VCaP (cell line): Measurements from ENCODE around the gene CHD9NB.
"Not testable (repeated sequence)": the region's sequence is repeated elsewhere in the genome, so short reads cannot be mapped to it uniquely, and the experiment has no call there.

Source experiments
- H3K27ac ChIP-seq: fragments of 450-650 bp; 2 replicates; pipeline ENCODE4 v1.5.1; 2017
- TF ChIP-seq, protein P1 (sequence below): fragments of 450-650 bp; conservative IDR thresholded peaks from 2 replicates; pipeline ENCODE4 v1.5.1; 2017; ENCODE audit warnings: mild to moderate bottlenecking, moderate library complexity

The CHD9NB gene

DNA sequence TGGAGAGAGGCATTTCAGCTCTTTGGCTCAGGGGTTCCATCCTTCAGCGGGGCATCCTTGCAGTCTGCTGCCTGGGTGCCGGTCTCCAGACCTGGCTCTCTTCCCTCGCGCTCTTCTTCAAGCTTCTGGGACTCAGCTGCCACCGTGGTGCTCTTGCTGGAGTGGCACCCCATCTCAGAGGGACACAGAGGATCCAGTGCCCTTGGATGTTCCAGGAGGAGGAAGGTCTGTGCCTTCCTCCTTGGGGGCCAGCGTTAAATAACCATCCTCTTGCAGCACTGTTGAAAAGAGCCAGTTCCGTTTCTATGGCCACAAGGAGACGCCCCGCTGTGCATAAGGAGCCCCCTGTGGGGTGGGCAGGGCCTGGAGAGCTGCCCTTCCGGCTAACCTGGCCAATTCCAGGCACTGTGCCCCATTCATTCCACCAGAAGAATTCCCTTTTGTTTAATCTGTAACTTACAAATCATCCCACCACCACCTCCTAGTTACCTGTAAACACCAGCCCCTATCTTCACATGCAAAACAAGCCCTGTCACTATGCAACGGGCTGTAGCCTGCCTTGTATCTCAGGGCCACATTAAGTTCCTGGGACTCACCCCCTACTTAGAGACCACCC, 8.6 kb downstream of the CHD9NB start:
- TF ChIP-seq, protein P1, sequence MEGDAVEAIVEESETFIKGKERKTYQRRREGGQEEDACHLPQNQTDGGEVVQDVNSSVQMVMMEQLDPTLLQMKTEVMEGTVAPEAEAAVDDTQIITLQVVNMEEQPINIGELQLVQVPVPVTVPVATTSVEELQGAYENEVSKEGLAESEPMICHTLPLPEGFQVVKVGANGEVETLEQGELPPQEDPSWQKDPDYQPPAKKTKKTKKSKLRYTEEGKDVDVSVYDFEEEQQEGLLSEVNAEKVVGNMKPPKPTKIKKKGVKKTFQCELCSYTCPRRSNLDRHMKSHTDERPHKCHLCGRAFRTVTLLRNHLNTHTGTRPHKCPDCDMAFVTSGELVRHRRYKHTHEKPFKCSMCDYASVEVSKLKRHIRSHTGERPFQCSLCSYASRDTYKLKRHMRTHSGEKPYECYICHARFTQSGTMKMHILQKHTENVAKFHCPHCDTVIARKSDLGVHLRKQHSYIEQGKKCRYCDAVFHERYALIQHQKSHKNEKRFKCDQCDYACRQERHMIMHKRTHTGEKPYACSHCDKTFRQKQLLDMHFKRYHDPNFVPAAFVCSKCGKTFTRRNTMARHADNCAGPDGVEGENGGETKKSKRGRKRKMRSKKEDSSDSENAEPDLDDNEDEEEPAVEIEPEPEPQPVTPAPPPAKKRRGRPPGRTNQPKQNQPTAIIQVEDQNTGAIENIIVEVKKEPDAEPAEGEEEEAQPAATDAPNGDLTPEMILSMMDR = no peak
- H3K27ac ChIP-seq = peak overlapping the region; percentile 72; the same call in 1 of the 2 replicates

DNA sequence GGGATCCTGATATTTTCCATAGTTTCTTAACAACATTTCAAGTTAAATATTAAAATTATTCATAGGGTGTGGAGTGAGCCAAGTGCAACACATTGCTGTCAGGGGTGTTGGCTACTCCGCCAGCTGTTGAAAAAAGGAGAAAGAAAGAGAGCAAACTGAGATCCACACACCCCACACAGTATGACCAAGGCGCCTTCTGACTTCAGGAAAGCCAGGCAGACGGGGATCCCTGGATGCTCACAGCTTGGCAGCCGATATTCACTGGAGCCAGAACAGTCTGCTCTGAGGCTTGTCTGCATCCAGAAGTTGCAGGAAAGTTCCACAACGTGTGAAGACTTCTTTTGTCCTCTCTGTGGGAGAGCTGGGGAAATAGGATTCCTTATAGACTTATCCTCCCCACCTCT, 9.3 kb downstream of the CHD9NB start:
- no peak overlapping the region for H3K27ac ChIP-seq
- TF ChIP-seq, protein P1 = no peak

DNA sequence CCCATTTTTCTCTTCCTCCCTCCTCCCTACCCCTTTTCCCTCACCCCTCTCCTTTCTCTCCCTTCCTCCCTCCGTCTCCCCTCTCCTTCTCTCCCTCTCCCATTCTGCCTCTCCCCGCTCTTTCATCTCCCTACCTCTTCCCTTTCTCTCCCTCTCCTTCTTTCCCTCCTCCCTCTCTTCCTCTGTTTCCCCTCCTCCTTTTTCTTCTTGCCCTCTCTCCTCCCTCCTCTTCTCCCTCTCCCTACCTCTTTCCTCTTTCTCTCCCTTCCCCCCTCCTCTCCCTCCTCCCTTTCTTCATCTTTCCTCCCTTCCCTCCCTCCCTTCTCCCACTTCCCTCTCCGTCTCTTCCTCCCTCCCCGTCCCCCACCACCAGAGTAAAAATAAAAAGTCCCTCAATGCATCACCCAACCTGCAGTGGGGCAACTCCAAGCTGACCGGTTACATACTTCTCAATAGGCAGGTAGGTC, 10.4 kb downstream of the CHD9NB start:
- peak overlapping the region; percentile 60 for H3K27ac ChIP-seq
- TF ChIP-seq, protein P1 = no peak

DNA sequence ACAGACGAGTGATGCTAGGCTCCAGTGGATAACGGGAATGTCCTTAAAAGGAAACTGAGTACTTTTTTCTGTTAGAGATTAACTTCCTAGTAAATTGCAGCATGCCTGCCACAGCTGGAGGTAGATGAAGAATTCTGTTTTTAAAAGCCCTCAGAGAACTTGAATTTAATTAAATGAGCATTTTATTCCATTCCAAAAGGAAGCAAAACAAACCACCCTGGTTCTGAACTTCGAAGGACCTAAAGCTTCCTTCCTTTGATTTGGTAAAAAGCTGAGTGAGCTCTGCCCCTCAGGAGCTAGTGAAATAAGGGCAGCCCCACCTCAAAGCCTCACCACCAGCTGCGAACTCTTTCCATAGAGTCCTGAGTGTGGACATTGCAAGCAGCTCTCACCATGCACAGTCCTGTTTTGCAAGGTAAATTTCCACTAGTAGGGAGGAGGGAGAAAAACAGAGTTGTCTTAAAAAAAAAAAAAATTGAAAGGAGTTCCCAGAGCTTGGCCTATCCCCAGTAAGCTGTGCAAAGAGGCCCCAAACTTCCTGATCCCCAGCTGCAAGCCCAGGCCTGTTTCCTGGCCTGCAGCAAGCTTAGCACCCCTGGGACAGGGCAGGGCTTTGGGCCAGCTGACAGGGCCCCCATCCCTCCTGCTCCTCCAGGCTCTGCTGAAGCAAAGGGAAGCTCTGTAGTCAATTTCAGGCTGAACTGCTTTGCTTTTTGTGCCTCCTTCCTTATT, 11.2 kb downstream of the CHD9NB start:
- peak overlapping the region; percentile 60 for H3K27ac ChIP-seq
- TF ChIP-seq, protein P1 = no peak

DNA sequence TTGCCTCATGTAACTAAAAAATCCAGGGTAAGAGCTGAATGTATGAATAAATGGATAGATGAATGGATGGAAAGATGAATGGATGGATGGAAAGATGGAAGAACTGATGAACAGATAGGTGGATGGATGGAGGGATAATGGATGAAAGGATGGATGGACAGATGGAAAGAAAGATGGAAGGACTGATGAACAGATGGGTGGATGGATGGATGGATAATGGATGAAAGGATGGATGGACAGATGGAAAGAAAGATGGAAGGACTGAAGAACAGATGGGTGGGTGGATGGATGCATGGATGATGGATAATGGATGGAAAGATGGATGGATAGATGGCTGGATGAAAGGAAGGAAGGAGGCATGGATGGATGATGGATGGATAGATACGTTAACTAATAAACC, 11.9 kb downstream of the CHD9NB start:
- TF ChIP-seq, protein P1 = no peak
- peak overlapping the region; percentile 60 for H3K27ac ChIP-seq

DNA sequence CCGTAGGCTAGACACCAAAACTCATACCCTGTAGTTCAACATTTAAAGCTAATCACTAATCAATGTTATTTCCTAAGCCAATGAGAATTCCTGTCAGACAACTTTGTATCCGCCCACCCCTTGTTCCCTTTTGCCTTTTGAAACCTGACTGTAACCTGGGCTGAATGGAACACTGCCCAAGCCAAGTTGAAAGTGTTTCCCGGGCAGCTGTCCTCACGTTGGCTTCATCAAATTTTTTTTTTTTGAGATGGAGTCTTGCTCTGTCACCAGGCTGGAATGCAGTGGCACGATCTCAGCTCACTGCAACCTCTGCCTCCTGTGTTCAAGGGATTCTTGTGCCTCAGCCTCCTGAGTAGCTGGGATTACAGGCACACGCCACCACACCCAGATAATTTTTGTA, 16.0 kb downstream of the CHD9NB start:
- not testable (repeated sequence) for H3K27ac ChIP-seq

DNA sequence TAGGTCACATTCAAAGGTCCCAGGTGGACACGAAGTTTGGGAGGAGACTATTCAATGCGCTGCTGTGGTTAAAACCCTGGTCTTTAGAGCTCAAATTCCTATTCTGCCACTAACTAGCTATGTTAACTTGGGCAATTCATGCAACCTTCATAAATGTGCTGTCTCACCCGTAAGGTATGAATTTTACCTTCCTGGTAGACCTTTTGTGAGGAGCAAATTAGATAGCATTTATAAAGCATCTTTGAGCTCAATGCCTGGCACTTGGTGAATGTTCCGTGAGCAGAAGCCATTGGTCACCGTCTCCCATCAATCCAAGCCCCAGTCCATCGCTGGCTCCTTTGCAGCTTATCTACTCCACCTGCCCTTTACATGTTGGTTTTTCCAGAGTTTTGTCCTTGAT, 16.6 kb downstream of the CHD9NB start:
- TF ChIP-seq, protein P1 = no peak
- H3K27ac ChIP-seq = no peak overlapping the region
